Thoracic aorta (tissue), 2 donors: ENCODE results near the gene RUNX1. TPM values are rescaled to one million over a fixed set of nuclear protein-coding genes. Genes with fewer than 3 reads are reported as not detected.

Source experiments
- ATAC-seq: fragments of 150-250 bp; one replicate; pipeline ENCODE4 v1.8.0; 2017; ENCODE audit warnings: low read depth; ENCODE audit not compliant: insufficient number of reproducible peaks, low FRiP score
- DNase-seq: peaks from one replicate; pipeline ENCODE4 v3.0.0-alpha.2; 2020; ENCODE audit warnings: low spot score
- H3K27ac ChIP-seq, 2 donors: fragments of 200-600 bp; sonication (generic); 1 replicate in 1 of 2; 2 replicates in 1 of 2; pipeline ENCODE4 v1.5.1; 2016; ENCODE audit warnings: mild to moderate bottlenecking in 2 of 2, moderate library complexity in 2 of 2
- H3K27me3 ChIP-seq: fragments of 200-600 bp; sonication (generic); replicated peaks from 2 replicates; pipeline ENCODE4 v1.6.0; 2016; ENCODE audit warnings: mild to moderate bottlenecking; ENCODE audit not compliant: insufficient read depth
- H3K36me3 ChIP-seq: fragments of 200-600 bp; sonication (generic); one replicate; pipeline ENCODE4 v1.5.1; 2016
- H3K4me1 ChIP-seq, 2 donors: fragments of 200-600 bp; sonication (generic); 1 replicate in 1 of 2; 2 replicates in 1 of 2; pipeline versions ENCODE4 v1.5.1 to v1.6.0; 2016; ENCODE audit warnings: low read depth in 2 of 2, mild to moderate bottlenecking in 1 of 2; ENCODE audit not compliant: control insufficient read depth in 1 of 2
- H3K4me3 ChIP-seq: fragments of 200-600 bp; sonication (generic); 2 replicates; pipeline ENCODE4 v1.5.1; 2016; ENCODE audit warnings: mild to moderate bottlenecking
- H3K9me3 ChIP-seq: fragments of 200-600 bp; sonication (generic); 2 replicates; pipeline ENCODE4 v1.5.1; 2016
- total RNA-seq, 2 donors: library from RNA; depleted of rRNA; stranded (reverse); fragments of >200 nt; gene quantifications; one replicate each; pipeline versions ENCODE4 v1.1.0 to v1.2.3, GENCODE V29; 2016
- TF ChIP-seq, protein P1 (sequence below): fragments of 200-600 bp; sonication (generic); IDR thresholded peaks from one replicate; pipeline ENCODE4 v1.5.1; 2019; ENCODE audit warnings: antibody characterized with exemption

Gene RUNX1
- total RNA-seq, 2 donors from 2014 or later: 47.4 to 64.7 TPM

GRCh38 chr21:35002879-35003722 is 46.0 kb downstream of the RUNX1 start:
- TF ChIP-seq, protein P1, sequence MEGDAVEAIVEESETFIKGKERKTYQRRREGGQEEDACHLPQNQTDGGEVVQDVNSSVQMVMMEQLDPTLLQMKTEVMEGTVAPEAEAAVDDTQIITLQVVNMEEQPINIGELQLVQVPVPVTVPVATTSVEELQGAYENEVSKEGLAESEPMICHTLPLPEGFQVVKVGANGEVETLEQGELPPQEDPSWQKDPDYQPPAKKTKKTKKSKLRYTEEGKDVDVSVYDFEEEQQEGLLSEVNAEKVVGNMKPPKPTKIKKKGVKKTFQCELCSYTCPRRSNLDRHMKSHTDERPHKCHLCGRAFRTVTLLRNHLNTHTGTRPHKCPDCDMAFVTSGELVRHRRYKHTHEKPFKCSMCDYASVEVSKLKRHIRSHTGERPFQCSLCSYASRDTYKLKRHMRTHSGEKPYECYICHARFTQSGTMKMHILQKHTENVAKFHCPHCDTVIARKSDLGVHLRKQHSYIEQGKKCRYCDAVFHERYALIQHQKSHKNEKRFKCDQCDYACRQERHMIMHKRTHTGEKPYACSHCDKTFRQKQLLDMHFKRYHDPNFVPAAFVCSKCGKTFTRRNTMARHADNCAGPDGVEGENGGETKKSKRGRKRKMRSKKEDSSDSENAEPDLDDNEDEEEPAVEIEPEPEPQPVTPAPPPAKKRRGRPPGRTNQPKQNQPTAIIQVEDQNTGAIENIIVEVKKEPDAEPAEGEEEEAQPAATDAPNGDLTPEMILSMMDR: no peak
- no peaks in the 10 kb centered on the region for H3K36me3 ChIP-seq
- DNase-seq (no peak), ATAC-seq (no peak)
- H3K27ac ChIP-seq: no peak overlapping the region
- peaks cover 0 to 14% of the 10 kb centered on the region in 2 donors for H3K4me1 ChIP-seq
- no peak overlapping the region for H3K4me3 ChIP-seq
- H3K9me3 ChIP-seq: no peaks in the 10 kb centered on the region
- H3K27me3 ChIP-seq: no peaks in the 10 kb centered on the region

DNA sequence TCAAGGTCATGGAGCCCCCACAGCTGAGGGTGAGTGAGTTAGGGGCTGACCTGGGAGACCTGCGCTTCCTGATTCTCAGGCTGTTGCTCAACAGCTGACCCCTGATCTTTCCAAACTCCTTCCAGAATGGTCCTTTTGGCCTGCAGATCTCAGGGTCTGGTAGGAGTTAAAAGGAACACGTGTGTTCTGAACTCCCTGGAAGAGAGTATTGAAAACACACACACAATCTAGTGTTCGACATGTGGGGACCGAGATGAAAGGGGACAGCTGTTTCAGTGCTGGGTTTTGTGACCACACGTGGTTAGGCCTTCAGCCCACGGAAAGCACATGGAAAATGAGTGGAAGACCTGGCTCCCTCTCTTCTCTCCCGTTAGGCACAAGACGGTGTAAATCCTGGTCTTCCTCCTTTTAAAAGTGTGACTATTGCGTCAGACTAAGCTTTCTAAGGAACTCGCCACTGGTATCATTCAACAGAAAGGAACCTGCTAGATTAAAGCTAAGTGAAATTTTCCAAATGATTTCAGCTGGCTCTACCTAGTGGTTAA is 49.6 kb downstream of the RUNX1 start:
- no peak for ATAC-seq
- Histone ChIP-seq H3K4me3 (no peak overlapping the region), H3K36me3 (no peaks in the 10 kb centered on the region), H3K27me3 (no peaks in the 10 kb centered on the region), H3K4me1 (peaks cover 0 to 31% of the 10 kb centered on the region in 2 donors), H3K27ac (no peak overlapping the region), H3K9me3 (no peaks in the 10 kb centered on the region)
- no peak for DNase-seq
- TF ChIP-seq, protein P1: no peak

- no peak for ATAC-seq
- DNase-seq: no peak
Observed at GRCh38 chr21:34998176-34998575, 50.9 kb downstream of the RUNX1 start.

DNA sequence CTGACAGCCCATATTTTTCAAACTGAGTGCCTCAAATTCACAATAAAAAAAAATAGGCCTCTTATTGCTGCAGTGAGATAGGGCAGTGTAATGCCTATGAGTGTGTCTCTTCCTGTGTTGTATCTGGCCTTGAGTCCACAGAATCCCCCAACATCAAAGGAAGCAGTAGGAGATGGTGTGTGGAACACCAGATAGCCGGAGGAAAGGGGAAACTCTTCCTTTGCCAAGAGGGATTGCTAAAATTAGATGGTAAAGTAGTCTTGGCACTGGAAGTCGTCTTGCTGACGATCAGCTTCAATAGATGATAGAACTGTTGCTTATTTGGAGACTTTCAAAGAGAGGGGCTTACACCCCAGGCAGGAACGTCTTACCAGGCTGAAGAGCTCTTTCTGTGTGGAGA is 51.8 kb downstream of the RUNX1 start:
- Histone ChIP-seq H3K9me3 (no peaks in the 10 kb centered on the region), H3K36me3 (no peaks in the 10 kb centered on the region), H3K27ac (no peak overlapping the region), H3K27me3 (no peaks in the 10 kb centered on the region), H3K4me1 (peaks cover 0 to 31% of the 10 kb centered on the region in 2 donors), H3K4me3 (no peak overlapping the region)
- no peak for DNase-seq
- TF ChIP-seq, protein P1: no peak
- ATAC-seq: no peak

More at GRCh38 chr21:34998176-34998575, 50.9 kb downstream of the RUNX1 start:
- Histone ChIP-seq H3K36me3 (no peaks in the 10 kb centered on the region), H3K4me1 (peaks cover 0 to 31% of the 10 kb centered on the region in 2 donors), H3K27ac (no peak overlapping the region), H3K27me3 (no peaks in the 10 kb centered on the region), H3K4me3 (no peak overlapping the region), H3K9me3 (no peaks in the 10 kb centered on the region)
- TF ChIP-seq, protein P1: no peak

GRCh38 chr21:34996304-34997101 is 52.6 kb downstream of the RUNX1 start:
- H3K9me3 ChIP-seq: no peaks in the 10 kb centered on the region
- DNase-seq (no peak), ATAC-seq (no peak)
- no peaks in the 10 kb centered on the region for H3K27me3 ChIP-seq
- no peak overlapping the region for H3K27ac ChIP-seq
- TF ChIP-seq, protein P1: no peak
- no peaks in the 10 kb centered on the region for H3K36me3 ChIP-seq
- no peak overlapping the region for H3K4me3 ChIP-seq
- peaks cover 0 to 31% of the 10 kb centered on the region in 2 donors for H3K4me1 ChIP-seq
